ENCODE data around the gene KRT12.
A peak's percentile ranks its signal among the peaks of the same experiment; 100 is the strongest.

Gene KRT12

DNA sequence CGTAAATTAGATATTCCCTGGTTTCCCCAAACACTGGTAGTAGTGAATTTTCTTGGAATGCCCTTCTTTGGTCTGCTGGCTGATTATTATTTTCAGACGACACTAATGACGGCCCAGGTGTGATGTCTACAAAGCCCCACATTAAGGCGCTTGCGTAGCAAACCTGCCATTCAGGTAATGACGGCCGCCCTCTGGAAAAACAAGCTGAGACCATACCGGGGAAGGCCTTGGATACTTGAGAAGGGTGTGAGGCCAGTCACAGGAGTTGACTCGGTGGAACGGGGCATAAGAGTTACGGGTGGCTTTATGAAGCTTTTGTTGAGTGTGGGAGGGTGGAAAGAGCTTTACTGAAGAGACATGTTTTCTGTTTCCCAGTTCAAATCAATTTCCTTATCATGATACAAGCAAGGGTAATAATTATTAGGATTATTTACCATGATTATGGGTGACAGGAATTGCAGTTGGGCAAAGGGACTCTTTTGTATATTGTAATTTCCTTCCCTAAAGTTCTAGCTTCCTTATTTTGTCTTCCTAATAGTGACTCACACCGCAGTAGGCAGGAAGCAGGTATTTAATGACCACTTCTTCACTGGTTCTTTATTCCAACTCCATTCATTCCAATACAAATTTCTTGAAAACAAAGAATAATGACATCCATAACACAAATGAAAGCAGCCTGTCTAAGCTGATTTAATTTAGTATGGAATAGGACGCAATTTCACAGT, 45.6 kb upstream of the KRT12 start:
- Histone ChIP-seq H3K4me3 (replicated peaks; ENCODE audit: low read depth, low read length) (no peak overlapping the region), H3K36me3 (ENCODE audit: control insufficient read depth, insufficient read depth, low read length) (no peaks in the 10 kb centered on the region), H3K27me3 (replicated peaks; ENCODE audit: control insufficient read depth, insufficient read depth, low read length) (no peaks in the 10 kb centered on the region; the same call in none of the 2 replicates)
- no peak for DNase-seq (ENCODE audit: extremely low read depth, insufficient read length)
- TF ChIP-seq, protein P1, sequence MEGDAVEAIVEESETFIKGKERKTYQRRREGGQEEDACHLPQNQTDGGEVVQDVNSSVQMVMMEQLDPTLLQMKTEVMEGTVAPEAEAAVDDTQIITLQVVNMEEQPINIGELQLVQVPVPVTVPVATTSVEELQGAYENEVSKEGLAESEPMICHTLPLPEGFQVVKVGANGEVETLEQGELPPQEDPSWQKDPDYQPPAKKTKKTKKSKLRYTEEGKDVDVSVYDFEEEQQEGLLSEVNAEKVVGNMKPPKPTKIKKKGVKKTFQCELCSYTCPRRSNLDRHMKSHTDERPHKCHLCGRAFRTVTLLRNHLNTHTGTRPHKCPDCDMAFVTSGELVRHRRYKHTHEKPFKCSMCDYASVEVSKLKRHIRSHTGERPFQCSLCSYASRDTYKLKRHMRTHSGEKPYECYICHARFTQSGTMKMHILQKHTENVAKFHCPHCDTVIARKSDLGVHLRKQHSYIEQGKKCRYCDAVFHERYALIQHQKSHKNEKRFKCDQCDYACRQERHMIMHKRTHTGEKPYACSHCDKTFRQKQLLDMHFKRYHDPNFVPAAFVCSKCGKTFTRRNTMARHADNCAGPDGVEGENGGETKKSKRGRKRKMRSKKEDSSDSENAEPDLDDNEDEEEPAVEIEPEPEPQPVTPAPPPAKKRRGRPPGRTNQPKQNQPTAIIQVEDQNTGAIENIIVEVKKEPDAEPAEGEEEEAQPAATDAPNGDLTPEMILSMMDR (IDR thresholded peaks at IDR 0.05; ENCODE audit: insufficient read depth, low read length, poor library complexity, severe bottlenecking): no peak

DNA sequence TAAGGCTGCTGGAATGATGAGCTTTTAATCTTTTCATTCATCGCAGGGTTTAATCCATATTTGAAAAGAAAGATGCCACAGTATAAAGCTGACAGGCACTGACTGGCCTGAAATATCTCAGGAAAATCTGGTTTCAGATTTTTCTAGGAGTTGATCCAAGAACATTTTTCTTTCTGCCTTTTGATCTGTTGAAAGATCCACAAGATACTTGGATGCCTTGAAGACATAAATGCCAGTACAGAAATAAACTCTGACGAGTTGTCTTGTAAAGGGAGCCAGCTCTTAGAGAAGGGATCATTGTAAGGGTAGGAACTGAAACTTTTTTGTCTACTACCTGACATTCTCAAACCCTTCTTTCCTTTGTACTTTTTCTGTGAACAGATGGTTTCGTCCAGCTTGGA, 43.4 kb upstream of the KRT12 start:
- no peak for DNase-seq (ENCODE audit: extremely low read depth, insufficient read length)
- TF ChIP-seq, protein P1 (IDR thresholded peaks at IDR 0.05; ENCODE audit: insufficient read depth, low read length, poor library complexity, severe bottlenecking): no peak
- no peaks in the 10 kb centered on the region; the same call in none of the 2 replicates for H3K27me3 ChIP-seq (replicated peaks; ENCODE audit: control insufficient read depth, insufficient read depth, low read length)
- H3K36me3 ChIP-seq (ENCODE audit: control insufficient read depth, insufficient read depth, low read length): no peaks in the 10 kb centered on the region
- H3K4me3 ChIP-seq (replicated peaks; ENCODE audit: low read depth, low read length): no peak overlapping the region

DNA sequence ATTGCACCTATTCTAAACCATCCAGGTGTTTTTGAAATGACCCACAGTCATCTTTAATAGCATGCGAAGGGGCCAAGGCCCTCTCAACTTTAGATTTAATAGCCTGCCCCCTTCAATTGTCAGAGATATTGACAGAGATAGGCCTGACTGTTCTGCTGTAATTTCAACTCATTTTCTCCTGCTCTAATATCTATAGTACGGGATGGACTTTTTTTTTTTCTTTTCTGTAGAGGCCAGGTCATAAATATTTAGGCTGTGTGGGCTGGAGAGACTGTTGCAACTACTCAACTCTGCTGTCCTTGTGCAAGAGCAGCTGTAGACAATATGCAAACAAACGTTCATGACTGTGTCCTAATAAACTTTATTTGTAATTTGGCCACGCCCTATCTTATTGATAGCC, 42.7 kb upstream of the KRT12 start:
- no peak for DNase-seq (ENCODE audit: extremely low read depth, insufficient read length)
- Histone ChIP-seq H3K36me3 (ENCODE audit: control insufficient read depth, insufficient read depth, low read length) (no peaks in the 10 kb centered on the region), H3K4me3 (replicated peaks; ENCODE audit: low read depth, low read length) (no peak overlapping the region), H3K27me3 (replicated peaks; ENCODE audit: control insufficient read depth, insufficient read depth, low read length) (no peaks in the 10 kb centered on the region; the same call in none of the 2 replicates)
- TF ChIP-seq, protein P1 (IDR thresholded peaks at IDR 0.05; ENCODE audit: insufficient read depth, low read length, poor library complexity, severe bottlenecking): no peak

DNA sequence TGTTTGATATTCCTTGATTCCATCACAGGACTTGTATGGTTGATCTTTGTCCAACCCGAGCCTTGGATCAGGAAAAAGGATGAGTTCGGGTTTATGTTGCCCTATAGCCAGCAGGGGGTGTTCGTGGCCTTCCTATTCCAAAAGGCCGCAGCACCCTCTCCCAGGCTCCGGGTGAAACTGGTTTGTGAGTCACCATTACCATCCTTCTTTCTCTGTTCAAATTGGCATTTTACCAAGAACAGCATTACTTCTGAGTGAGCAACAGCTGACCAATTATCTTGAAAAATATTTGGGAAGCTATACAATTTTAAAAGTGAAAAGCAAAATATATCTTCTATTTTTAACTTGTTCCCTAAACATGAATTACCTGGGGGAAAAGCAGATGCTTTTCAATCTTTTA, 42.3 kb upstream of the KRT12 start:
- no peaks in the 10 kb centered on the region for H3K36me3 ChIP-seq (ENCODE audit: control insufficient read depth, insufficient read depth, low read length)
- no peaks in the 10 kb centered on the region; the same call in none of the 2 replicates for H3K27me3 ChIP-seq (replicated peaks; ENCODE audit: control insufficient read depth, insufficient read depth, low read length)
- TF ChIP-seq, protein P1 (IDR thresholded peaks at IDR 0.05; ENCODE audit: insufficient read depth, low read length, poor library complexity, severe bottlenecking): peak; percentile 73
- DNase-seq (ENCODE audit: extremely low read depth, insufficient read length): no peak
- H3K4me3 ChIP-seq (replicated peaks; ENCODE audit: low read depth, low read length): no peak overlapping the region

DNA sequence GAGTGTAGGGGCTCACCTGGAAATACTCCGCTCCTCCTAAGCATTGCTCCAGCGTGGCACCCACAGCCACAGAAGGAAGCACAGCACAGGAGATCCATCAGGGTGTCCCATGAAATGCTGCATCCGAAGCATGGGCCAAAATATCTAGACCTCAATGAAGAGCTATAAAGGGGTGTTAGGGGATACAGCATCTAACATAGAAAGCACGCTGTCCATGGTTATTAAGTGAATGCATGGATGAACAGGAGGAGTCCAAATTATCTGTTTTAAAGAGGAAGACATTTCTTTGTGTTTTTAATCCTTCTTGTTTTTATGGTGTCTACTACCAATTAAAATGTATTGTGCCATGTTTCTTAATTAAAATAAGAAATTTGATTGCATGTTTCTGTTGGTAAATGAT, 39.6 kb upstream of the KRT12 start:
- no peak for DNase-seq (ENCODE audit: extremely low read depth, insufficient read length)
- H3K36me3 ChIP-seq (ENCODE audit: control insufficient read depth, insufficient read depth, low read length): no peaks in the 10 kb centered on the region
- TF ChIP-seq, protein P1 (IDR thresholded peaks at IDR 0.05; ENCODE audit: insufficient read depth, low read length, poor library complexity, severe bottlenecking): no peak
- H3K4me3 ChIP-seq (replicated peaks; ENCODE audit: low read depth, low read length): no peak overlapping the region
- no peaks in the 10 kb centered on the region; the same call in none of the 2 replicates for H3K27me3 ChIP-seq (replicated peaks; ENCODE audit: control insufficient read depth, insufficient read depth, low read length)

All from GM06990 (cell line).